C4-2B (cell line): ENCODE results near the gene SMG6.
A peak's percentile ranks its signal among the peaks of the same experiment; 100 is the strongest.

Experiments
- H3K27ac ChIP-seq: fragments of 450-650 bp; 2 replicates; pipeline ENCODE4 v1.5.1; 2017
- CTCF ChIP-seq: fragments of 450-650 bp; conservative IDR thresholded peaks from 2 replicates; pipeline ENCODE4 v1.5.1; 2017; ENCODE audit warnings: mild to moderate bottlenecking
- ZFX ChIP-seq: fragments of 450-650 bp; IDR thresholded peaks from 2 replicates; pipeline ENCODE4 v1.6.1; 2017

The SMG6 gene

GRCh38 chr17:2102931-2103809 lies 200.4 kb downstream of the SMG6 start:
- H3K27ac ChIP-seq: peak overlapping the region; percentile 76; the same call in 1 of the 2 replicates
- no peak for TF ChIP-seq ZFX
- no peak for TF ChIP-seq CTCF

GRCh38 chr17:2101448-2102257 lies 201.9 kb downstream of the SMG6 start:
- TF ChIP-seq ZFX (no peak), CTCF (no peak)
- H3K27ac ChIP-seq: peak overlapping the region; percentile 76

GRCh38 chr17:2095536-2095910 lies 208.1 kb downstream of the SMG6 start:
- peak overlapping the region; percentile 62 for H3K27ac ChIP-seq
- TF ChIP-seq CTCF (no peak), ZFX (no peak)

GRCh38 chr17:2094891-2095535 lies 208.6 kb downstream of the SMG6 start:
- TF ChIP-seq CTCF: peak; percentile 97
- TF ChIP-seq ZFX: no peak
- peak overlapping the region; percentile 62 for H3K27ac ChIP-seq

- no peak for TF ChIP-seq ZFX
- TF ChIP-seq CTCF: no peak
- H3K27ac ChIP-seq: no peak overlapping the region
Observed at GRCh38 chr17:2093349-2093748, 210.2 kb downstream of the SMG6 start.

GRCh38 chr17:2092253-2092652 lies 211.3 kb downstream of the SMG6 start:
- no peak for TF ChIP-seq ZFX
- no peak for TF ChIP-seq CTCF
- no peak overlapping the region for H3K27ac ChIP-seq
